GM23338 (cell line): ENCODE measurements around the gene SPRED3. TPM values are rescaled to one million over a fixed set of nuclear protein-coding genes. Genes with fewer than 3 reads are reported as not detected.
A peak's percentile ranks its signal among the peaks of the same experiment; 100 is the strongest.
"Not testable (repeated sequence)": the region's sequence is repeated elsewhere in the genome, so short reads cannot be mapped to it uniquely, and the experiment has no call there.

ENCODE experiments used
- ATAC-seq: fragments of 200-7000 bp; cut with Tn5 transposase; 3 replicates; pipeline ENCODE4 v1.9.1; 2020
- DNase-seq: peaks from one replicate; pipeline ENCODE4 v3.0.0-alpha.2; 2015; ENCODE audit warnings: low spot score
- H2AFZ ChIP-seq: fragments of 200-600 bp; sonication (generic); 2 replicates; pipeline ENCODE4 v1.8.0; 2016; ENCODE audit warnings: antibody characterized with exemption, mild to moderate bottlenecking, moderate library complexity
- H3F3A ChIP-seq: fragments of 200-600 bp; sonication (generic); replicated peaks from 2 replicates; pipeline ENCODE4 v1.8.0; 2017; ENCODE audit warnings: antibody characterized with exemption, mixed run types, low read depth
- H3K27ac ChIP-seq: fragments of 200-600 bp; sonication (generic); 2 replicates; pipeline ENCODE4 v1.6.1; 2016; ENCODE audit warnings: low read depth
- H3K27me3 ChIP-seq: fragments of 200-600 bp; sonication (generic); 2 replicates; pipeline ENCODE4 v1.8.0; 2016; ENCODE audit warnings: mild to moderate bottlenecking, mixed run types, moderate library complexity; ENCODE audit not compliant: insufficient read depth
- H3K36me3 ChIP-seq: fragments of 200-600 bp; sonication (generic); 2 replicates; pipeline ENCODE4 v1.8.0; 2016; ENCODE audit warnings: mild to moderate bottlenecking; ENCODE audit not compliant: insufficient read depth
- H3K4me1 ChIP-seq: fragments of 200-600 bp; sonication (generic); 2 replicates; pipeline ENCODE4 v1.8.0; 2016; ENCODE audit warnings: mild to moderate bottlenecking, moderate library complexity; ENCODE audit not compliant: insufficient read depth
- H3K4me2 ChIP-seq: fragments of 200-600 bp; sonication (generic); 2 replicates; pipeline ENCODE4 v1.7.1; 2017; ENCODE audit warnings: mixed run types
- H3K4me3 ChIP-seq: fragments of 200-600 bp; sonication (generic); 2 replicates; pipeline ENCODE4 v1.6.1; 2016; ENCODE audit warnings: mixed run types
- H3K79me2 ChIP-seq: fragments of 200-600 bp; sonication (generic); replicated peaks from 2 replicates; pipeline ENCODE4 v1.8.0; 2017; ENCODE audit warnings: mild to moderate bottlenecking; ENCODE audit not compliant: insufficient read depth
- H3K9me2 ChIP-seq: fragments of 200-600 bp; sonication (generic); 2 replicates; pipeline ENCODE4 v1.8.0; 2017; ENCODE audit not compliant: insufficient read depth
- H4K20me1 ChIP-seq: fragments of 200-600 bp; sonication (generic); replicated peaks from 2 replicates; pipeline ENCODE4 v1.8.0; 2017; ENCODE audit warnings: mild to moderate bottlenecking; ENCODE audit not compliant: insufficient read depth
- H3K27ac Mint-ChIP-seq: 2 replicates; pipeline ENCODE4 v1.8.0; 2020; ENCODE audit warnings: inconsistent platforms, mild to moderate bottlenecking, moderate library complexity, mixed read lengths
- H3K27me3 Mint-ChIP-seq: 3 replicates; pipeline ENCODE4 v1.8.0; 2022; ENCODE audit warnings: low read depth, mild to moderate bottlenecking, moderate library complexity, mixed read lengths, inconsistent platforms; ENCODE audit not compliant: insufficient read depth, poor library complexity
- H3K36me3 Mint-ChIP-seq: 3 replicates; pipeline ENCODE4 v1.8.0; 2021; ENCODE audit warnings: low read depth, mild to moderate bottlenecking, inconsistent platforms, moderate library complexity, mixed read lengths
- H3K4me1 Mint-ChIP-seq: 3 replicates; pipeline ENCODE4 v1.8.0; 2020; ENCODE audit warnings: mild to moderate bottlenecking, inconsistent platforms, mixed read lengths
- H3K4me3 Mint-ChIP-seq: 3 replicates; pipeline ENCODE4 v1.8.0; 2021; ENCODE audit warnings: moderate library complexity, mild to moderate bottlenecking, inconsistent platforms, mixed read lengths
- H3K9me3 Mint-ChIP-seq: 3 replicates; pipeline ENCODE4 v1.8.0; 2020; ENCODE audit warnings: moderate library complexity, mild to moderate bottlenecking, inconsistent platforms, mixed read lengths
- EZH2 ChIP-seq: fragments of 200-600 bp; sonication (generic); IDR thresholded peaks from one replicate; pipeline ENCODE4 v1.8.0; 2017; ENCODE audit warnings: antibody characterized with exemption, mild to moderate bottlenecking, low read depth; ENCODE audit not compliant: unreplicated experiment
- NANOG ChIP-seq: IDR thresholded peaks from 2 replicates; pipeline ENCODE4 v1.6.1; 2016; ENCODE audit warnings: antibody characterized with exemption, borderline replicate concordance
- POLR2AphosphoS5 ChIP-seq: IDR thresholded peaks from 2 replicates; pipeline ENCODE4 v1.6.1; 2016; ENCODE audit warnings: antibody characterized with exemption, low read depth
- STAT1 ChIP-seq: IDR thresholded peaks from one replicate; pipeline ENCODE4 v1.6.1; 2016; ENCODE audit warnings: antibody characterized with exemption; ENCODE audit not compliant: unreplicated experiment
- ZNF114 ChIP-seq: fragments of 250-450 bp; sonication (Bioruptor Pico); IDR thresholded peaks from 2 replicates; pipeline ENCODE4 v1.5.0; 2020; ENCODE audit warnings: mild to moderate bottlenecking, moderate library complexity
- ZNF331 ChIP-seq: fragments of 250-450 bp; sonication (Bioruptor Pico); IDR thresholded peaks from 2 replicates; pipeline ENCODE4 v1.5.0; 2020; ENCODE audit warnings: low read depth, mild to moderate bottlenecking, moderate library complexity
- long read RNA-seq: library from polyadenylated mRNA; unstranded; transcript quantifications from one replicate; pipeline ENCODE4 v2.0.0, GENCODE V29; 2020; ENCODE audit not compliant: unreplicated experiment
- polyA plus RNA-seq: library from polyadenylated mRNA; unstranded; fragments of >200 nt; fragmentation: Nextera tagmentation; extraction: Ambion mirVana; gene quantifications from 2 replicates; pipeline ENCODE4 v1.2.1, GENCODE V29; 2016
- total RNA-seq: library from RNA; depleted of rRNA; stranded (reverse); fragments of >200 nt; shearing (Covaris generic); gene quantifications from 2 replicates; pipeline ENCODE4 v1.2.3, GENCODE V29; 2014; rRNA removed
- TF ChIP-seq, protein P1 (sequence below): IDR thresholded peaks from 2 replicates; pipeline ENCODE4 v1.6.1; 2016; ENCODE audit warnings: antibody characterized with exemption

The SPRED3 gene, protein sequence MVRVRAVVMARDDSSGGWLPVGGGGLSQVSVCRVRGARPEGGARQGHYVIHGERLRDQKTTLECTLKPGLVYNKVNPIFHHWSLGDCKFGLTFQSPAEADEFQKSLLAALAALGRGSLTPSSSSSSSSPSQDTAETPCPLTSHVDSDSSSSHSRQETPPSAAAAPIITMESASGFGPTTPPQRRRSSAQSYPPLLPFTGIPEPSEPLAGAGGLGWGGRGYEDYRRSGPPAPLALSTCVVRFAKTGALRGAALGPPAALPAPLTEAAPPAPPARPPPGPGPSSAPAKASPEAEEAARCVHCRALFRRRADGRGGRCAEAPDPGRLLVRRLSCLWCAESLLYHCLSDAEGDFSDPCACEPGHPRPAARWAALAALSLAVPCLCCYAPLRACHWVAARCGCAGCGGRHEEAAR
- total RNA-seq (3.9 TPM in 2 replicates), polyA plus RNA-seq (10.7 and 11.6 TPM in 2 replicates)
- long read RNA-seq, result 0 reads

DNA sequence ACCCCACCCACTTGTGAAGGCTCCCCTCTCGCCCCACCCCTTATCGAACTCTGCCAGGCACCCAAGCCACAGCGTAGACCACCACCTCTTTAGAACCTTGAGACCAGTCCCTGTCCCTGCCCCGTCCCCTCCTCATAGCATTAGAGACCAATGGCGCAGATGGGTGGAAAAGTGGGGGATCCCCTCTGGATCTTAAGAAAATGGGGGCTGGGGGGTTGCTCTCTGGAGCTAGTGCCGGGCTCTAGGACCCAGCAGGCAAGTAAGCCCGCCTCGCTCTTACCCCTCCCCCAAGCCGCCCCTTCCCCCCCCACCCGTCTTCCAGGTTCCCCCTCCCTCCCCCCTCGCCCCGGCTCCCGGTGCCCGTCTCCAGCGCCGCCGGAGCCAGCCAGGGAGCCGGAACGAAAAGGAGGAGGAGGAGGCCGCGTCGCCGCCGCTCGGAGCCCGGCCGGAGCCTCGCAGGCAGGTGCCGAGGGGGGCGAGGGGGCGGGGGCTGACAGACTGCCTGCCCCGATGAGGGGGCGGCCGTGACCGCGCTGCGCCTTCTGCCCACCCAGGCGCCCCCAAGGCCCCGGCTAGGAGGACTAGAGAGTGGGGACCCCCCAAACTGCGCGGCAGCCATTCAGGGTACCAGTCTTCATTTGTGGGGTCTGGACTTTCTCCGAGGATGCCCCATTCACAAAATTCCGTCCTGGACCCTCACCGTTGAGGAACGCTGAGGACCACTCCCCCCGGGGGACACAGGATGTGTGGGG is at the start of gene SPRED3:
Gene SPRED3 (plus strand): TSS at position 349 of the 752 bp plus-strand sequence. CDS start 1,606 bp downstream, outside the sequence.
- Histone ChIP-seq H2AFZ (peak within 1 kb of the TSS; percentile 92), H3K4me3 (peak within 1 kb of the TSS; percentile 96), H3K27me3 (peaks cover 24% of the 10 kb centered on the region), H3K9me2 (no peaks in the 10 kb centered on the region), H3K79me2 (peaks cover 10% of the 10 kb centered on the region), H3F3A (peaks cover 16% of the 10 kb centered on the region), H3K27ac (peak within 1 kb of the TSS; percentile 95), H4K20me1 (peaks cover 7% of the 10 kb centered on the region), H3K36me3 (peaks cover 3% of the 10 kb centered on the region; the same call in 1 of the 2 replicates), H3K4me1 (peaks cover 7% of the 10 kb centered on the region), H3K4me2 (peak within 1 kb of the TSS; percentile 95)
- no peaks in the 10 kb centered on the region; the same call in 2 of the 3 replicates for H3K9me3 Mint-ChIP-seq
- peaks cover 46% of the 10 kb centered on the region for H3K4me1 Mint-ChIP-seq
- H3K27me3 Mint-ChIP-seq, result peaks cover 46% of the 10 kb centered on the region
- TF ChIP-seq, protein P1, sequence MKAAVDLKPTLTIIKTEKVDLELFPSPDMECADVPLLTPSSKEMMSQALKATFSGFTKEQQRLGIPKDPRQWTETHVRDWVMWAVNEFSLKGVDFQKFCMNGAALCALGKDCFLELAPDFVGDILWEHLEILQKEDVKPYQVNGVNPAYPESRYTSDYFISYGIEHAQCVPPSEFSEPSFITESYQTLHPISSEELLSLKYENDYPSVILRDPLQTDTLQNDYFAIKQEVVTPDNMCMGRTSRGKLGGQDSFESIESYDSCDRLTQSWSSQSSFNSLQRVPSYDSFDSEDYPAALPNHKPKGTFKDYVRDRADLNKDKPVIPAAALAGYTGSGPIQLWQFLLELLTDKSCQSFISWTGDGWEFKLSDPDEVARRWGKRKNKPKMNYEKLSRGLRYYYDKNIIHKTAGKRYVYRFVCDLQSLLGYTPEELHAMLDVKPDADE, result no peak
- peak; percentile 2; the same call in 1 of the 2 replicates for TF ChIP-seq POLR2AphosphoS5
- no peak for TF ChIP-seq EZH2
- no peak for TF ChIP-seq NANOG
- no peak for TF ChIP-seq ZNF331 (CRISPR knock-in tag)
- peak within 1 kb of the TSS; percentile 93 for H3K27ac Mint-ChIP-seq
- peak; percentile 2 for ATAC-seq
- peak within 1 kb of the TSS; percentile 92 for H3K4me3 Mint-ChIP-seq
- H3K36me3 Mint-ChIP-seq, result peaks cover 33% of the 10 kb centered on the region
- peak; percentile 85 for DNase-seq

DNA sequence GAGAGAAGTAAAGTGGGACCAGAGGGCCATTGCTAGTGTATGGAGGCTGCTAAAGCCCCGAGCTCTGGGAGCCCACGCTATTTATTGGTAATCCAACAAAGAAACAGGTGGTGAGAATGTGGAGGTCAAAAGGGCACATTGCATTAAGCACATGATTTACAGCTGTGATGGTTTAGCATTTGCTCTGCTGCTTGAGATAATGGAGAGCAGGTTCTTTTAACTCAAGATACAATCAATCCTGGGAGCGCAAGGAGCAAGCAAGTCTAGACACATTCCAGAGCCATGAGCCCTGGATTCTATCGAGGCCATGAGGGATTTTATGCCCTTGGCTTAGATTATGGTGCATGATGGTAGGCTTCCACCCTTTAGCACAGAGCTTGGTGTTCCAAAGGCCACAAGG is 49.5 kb upstream of the SPRED3 start:
- Mint-ChIP-seq H3K4me1 (peaks cover 12% of the 10 kb centered on the region), H3K4me3 (peak overlapping the region; percentile 40; the same call in 1 of the 3 replicates), H3K27me3 (peaks cover 13% of the 10 kb centered on the region)
- not testable (repeated sequence) for H3K9me3 Mint-ChIP-seq, DNase-seq, ATAC-seq, H4K20me1 ChIP-seq, H2AFZ ChIP-seq, H3K36me3 ChIP-seq, H3K27me3 ChIP-seq, H3K4me2 ChIP-seq, H3K9me2 ChIP-seq, H3K27ac Mint-ChIP-seq, H3K79me2 ChIP-seq, H3K4me3 ChIP-seq, H3F3A ChIP-seq, H3K27ac ChIP-seq, H3K36me3 Mint-ChIP-seq
- H3K4me1 ChIP-seq, result peaks cover 10% of the 10 kb centered on the region

DNA sequence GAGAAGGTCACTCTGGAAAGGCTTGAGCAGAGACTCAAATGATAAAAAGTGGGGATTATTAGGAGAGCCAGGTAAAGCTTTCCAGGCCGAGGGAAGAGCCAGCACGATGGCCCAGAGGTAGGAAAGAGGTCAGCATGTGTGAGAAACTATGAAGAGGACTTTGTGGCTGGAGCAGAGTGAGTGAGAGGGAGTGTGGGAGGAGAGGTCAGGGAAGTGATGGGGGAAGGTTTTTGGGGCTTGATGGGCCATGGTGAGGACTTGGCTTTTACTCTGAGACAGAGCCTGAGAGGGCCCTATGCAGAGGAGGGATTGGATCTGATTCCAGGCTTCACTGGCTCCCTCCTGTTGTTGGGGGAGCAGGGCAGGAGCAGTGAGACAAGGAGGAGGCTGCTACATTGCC is 47.6 kb upstream of the SPRED3 start:
- DNase-seq (no peak), ATAC-seq (no peak)
- Mint-ChIP-seq H3K9me3 (no peaks in the 10 kb centered on the region), H3K36me3 (no peaks in the 10 kb centered on the region; the same call in 2 of the 3 replicates), H3K27ac (no peak overlapping the region), H3K4me3 (no peak overlapping the region), H3K27me3 (peaks cover 13% of the 10 kb centered on the region), H3K4me1 (peaks cover 12% of the 10 kb centered on the region)
- H3K4me2 ChIP-seq, result no peak overlapping the region
- no peaks in the 10 kb centered on the region for H3K9me2 ChIP-seq
- H3K79me2 ChIP-seq, result no peaks in the 10 kb centered on the region
- no peaks in the 10 kb centered on the region for H4K20me1 ChIP-seq
- H3K4me1 ChIP-seq, result peaks cover 10% of the 10 kb centered on the region; the same call in 1 of the 2 replicates
- H3K27ac ChIP-seq, result no peak overlapping the region
- no peaks in the 10 kb centered on the region for H3F3A ChIP-seq
- no peaks in the 10 kb centered on the region for H3K27me3 ChIP-seq
- no peaks in the 10 kb centered on the region; the same call in 1 of the 2 replicates for H3K36me3 ChIP-seq
- H3K4me3 ChIP-seq, result no peak overlapping the region
- H2AFZ ChIP-seq, result no peak overlapping the region
- TF ChIP-seq ZNF114 (CRISPR knock-in tag) (no peak), STAT1 (no peak)
